OCI-LY3 (cell line): ENCODE measurements around the gene IL36A.

Source experiments
- EZH2phosphoT487 ChIP-seq: fragments of 200-600 bp; shearing (Covaris generic); IDR thresholded peaks from 2 replicates; pipeline ENCODE4 v1.6.1; 2018; ENCODE audit warnings: antibody characterized with exemption, mixed run types, low read depth
- TF ChIP-seq, protein P1 (sequence below): fragments of 200-600, 300-600 bp; sonication (generic); IDR thresholded peaks from 2 replicates; pipeline ENCODE4 v1.5.1; 2014; ENCODE audit warnings: antibody characterized with exemption, low read length, low read depth

DNA sequence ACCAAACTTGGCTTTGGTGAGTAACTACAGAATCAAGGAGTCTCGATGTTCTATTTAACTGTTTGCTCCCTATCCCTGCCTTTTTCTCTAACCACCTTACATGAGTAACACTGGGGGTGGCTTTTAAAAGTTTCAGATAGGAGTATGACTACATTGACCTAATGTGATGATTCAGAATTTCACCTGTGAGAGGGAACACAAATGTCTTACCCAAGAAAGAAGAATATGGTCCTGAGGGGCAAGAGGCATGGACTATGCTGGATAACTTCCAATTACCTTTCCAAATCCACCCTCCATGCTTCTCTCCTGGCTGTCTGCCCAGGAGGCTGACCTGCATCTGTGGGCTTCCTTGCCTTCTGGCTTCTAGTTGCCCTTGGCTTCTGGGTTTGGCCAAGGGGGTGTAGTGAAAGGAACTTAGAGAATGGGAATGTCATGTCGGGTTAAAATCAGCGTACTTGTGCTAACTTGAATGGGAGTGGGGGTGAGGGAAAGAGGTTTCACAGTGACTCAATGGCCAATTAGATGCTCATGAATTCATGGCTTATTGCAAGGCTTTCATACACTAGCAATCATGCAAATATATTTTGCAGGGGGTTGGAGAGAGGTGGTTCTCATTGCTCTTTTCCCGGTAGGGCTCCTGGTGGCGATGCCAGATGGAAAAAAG lies 32.7 kb upstream of the IL36A start:
- no peak for TF ChIP-seq EZH2phosphoT487
- TF ChIP-seq, protein P1, sequence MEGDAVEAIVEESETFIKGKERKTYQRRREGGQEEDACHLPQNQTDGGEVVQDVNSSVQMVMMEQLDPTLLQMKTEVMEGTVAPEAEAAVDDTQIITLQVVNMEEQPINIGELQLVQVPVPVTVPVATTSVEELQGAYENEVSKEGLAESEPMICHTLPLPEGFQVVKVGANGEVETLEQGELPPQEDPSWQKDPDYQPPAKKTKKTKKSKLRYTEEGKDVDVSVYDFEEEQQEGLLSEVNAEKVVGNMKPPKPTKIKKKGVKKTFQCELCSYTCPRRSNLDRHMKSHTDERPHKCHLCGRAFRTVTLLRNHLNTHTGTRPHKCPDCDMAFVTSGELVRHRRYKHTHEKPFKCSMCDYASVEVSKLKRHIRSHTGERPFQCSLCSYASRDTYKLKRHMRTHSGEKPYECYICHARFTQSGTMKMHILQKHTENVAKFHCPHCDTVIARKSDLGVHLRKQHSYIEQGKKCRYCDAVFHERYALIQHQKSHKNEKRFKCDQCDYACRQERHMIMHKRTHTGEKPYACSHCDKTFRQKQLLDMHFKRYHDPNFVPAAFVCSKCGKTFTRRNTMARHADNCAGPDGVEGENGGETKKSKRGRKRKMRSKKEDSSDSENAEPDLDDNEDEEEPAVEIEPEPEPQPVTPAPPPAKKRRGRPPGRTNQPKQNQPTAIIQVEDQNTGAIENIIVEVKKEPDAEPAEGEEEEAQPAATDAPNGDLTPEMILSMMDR: no peak
